Measurements from ENCODE around the gene RAPGEF5.

The RAPGEF5 gene

GRCh38 chr7:22378199-22378980 lies 21.4 kb upstream of the RAPGEF5 start:
- no peak for DNase-seq (ENCODE audit: low read depth)

DNA sequence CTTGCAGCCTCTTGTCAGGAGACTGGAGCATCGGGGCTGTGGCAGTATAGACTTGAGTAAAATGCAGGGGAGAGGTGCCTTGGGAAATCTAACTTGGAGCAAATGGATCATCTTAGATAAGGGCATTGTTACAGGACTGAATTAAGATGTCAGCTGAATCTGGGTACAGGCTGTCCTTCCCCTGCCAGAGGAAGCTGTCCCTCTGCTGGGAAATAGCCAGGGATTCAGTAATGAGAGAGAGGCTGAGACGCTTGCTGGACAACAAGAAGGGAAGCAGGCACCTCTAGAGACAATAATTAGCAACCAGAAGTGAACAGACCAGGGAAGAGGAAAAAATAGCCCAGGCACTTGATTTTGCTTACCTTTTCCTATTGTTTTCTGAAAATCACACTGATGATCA lies 20.7 kb upstream of the RAPGEF5 start:
- no peak for DNase-seq (ENCODE audit: low read depth)

DNA sequence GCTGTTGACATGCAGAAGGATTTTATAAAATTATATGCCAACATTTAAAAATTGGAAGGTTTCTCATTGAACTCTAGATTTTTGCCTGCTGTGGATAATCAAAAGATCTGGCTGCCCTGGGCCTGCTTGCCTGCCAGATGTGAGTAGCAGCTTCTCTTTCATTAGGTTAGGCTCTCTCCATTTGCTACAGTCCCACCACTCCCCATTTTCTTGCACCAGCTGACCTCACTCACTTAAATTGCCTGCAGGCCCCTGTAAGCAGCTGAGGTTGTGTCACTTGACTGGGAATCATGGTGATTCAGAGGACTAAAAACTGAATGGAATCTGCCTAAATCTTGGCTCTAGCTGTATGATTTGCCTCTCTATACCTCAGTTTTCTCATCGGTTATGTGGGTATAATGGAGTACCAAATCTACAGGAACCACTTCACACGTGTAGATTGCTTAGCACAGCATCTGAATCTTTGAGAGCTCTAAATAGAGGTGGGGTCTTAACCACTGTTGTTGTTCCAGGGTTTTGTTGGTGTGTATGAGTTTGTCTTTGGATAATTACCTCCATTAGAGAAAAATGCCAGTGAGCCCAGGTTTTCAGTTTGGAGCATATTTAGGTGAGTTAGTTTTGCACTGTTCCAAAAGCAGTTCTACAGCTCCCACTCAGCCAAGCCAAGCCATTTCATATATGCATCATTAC lies 18.6 kb upstream of the RAPGEF5 start:
- DNase-seq (ENCODE audit: low read depth) = no peak

DNA sequence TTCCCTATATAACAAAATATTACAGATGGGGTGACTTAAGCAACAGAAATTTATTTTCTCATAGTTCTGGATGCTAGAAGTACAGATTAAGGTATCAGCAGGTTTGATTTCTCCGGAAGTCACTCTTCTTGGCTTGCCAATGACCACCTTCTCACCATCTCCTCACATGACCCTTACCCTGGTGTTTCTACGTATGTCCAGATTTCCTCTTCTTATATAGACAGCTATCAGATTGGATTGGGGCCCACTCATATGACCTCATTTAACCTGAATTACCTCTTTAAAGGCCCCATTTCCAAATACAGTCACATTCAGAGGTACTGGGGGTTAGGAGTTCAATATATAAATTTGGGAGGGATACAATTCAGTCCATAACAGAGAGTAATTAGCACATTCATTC lies 17.0 kb upstream of the RAPGEF5 start:
- no peak for DNase-seq (ENCODE audit: low read depth)

DNA sequence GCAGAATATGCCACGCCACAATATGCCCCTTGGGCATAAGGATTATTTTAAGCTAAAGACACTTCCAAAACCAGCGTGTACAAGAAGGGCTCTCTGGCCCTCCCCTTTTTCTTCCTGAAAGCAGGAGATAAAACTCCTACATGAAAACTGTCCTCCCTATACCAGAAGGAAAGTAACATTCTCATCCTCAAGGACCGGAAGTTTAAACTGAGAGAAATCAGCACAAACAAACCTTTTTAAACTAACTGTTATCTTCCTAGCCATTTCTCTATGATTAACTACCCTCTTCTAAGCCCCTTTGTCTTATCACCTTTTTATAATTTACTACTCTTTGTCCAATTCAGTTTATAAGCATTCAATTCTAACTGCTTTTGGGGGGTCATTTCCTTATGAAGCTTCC lies 16.4 kb upstream of the RAPGEF5 start:
- no peak for DNase-seq (ENCODE audit: low read depth)

DNA sequence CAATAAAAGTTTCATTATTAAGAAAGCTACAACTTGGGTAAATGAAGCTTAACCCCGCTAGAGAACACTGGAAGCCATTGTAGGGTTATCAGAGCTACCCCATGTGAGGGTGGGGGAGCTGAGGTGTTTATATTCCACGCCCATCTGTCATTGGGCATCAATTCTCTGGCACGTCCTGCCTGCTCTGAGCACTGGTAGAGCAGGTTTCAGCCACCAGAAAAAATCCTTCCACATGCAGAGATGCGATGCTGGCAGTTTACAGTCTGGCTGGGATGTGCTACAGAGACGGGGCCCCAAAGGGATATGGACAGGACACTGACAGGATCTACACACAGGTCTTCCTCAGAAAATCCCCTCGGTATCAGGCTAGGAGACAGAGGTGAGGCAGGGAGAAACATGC lies 15.9 kb upstream of the RAPGEF5 start:
- no peak for DNase-seq (ENCODE audit: low read depth)

DNA sequence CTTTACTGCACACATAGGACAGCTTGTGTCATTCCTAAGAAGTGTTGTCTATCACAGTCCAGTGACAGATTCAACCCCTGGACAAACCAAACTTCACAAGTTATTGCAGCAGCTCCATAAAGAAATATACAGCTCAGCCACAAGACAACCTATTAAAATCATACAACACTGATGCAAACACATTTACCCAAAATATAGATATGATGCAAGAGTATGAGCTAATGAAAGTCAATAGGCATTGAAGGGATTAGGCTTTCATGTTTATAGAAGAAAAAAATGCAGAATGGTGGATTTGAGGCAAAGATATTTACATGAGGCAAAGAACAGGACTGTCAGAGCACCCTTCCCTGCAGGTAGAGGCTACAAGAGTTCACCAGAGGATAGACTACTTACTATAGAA lies 14.9 kb upstream of the RAPGEF5 start:
- DNase-seq (ENCODE audit: low read depth) = no peak

GRCh38 chr7:22364900-22365299 lies 7.9 kb upstream of the RAPGEF5 start:
- no peak for DNase-seq (ENCODE audit: low read depth)

DNA sequence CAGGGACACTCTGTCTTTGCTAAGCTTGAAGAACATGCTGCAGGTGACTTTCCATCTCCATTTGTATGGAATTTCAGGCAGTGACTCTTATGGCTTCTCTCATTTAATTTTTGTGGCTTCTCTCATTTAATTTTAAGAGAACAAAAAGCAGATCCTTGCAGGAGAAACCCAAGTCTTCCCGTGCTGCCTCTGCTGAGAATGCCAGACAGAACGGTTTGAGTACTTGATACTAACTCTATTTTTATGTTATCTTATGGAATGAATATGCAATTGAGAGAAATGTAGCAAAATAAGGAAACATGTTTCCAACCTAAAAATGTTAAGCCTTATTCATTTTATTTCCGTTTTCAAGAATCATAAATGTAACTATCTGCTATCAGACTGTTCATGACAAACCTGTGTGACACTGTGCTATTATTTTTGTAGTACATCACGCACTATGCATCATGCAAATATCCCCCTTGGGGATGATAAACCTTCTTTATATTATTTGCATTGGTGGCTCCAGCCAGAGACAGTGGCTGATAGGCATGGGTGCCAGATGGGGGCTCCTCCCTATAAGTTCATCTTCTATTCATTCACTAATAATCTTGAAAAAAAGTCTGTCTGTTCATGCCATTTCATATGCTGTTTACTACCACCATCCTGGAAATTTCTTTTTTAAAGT lies 6.9 kb upstream of the RAPGEF5 start:
- no peak for DNase-seq (ENCODE audit: low read depth)

DNA sequence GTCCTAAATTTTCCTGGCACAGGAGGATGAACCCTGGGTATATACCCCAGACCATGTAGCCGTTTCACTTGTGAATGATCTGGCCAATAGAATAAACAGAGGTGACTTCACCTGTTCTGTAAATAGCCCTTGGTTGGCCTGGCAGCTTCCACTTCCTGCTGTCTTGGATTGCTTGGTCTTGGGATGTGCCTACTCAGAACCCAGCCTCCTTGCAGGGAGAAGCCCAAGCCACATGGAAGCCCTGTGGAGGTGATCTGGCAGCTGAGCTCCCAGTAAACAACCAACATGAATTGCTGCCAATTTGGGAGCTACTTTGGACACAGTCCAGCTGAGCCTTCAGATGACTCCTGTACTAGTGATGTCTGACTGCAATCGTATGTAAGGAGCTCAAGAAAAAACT lies 4.8 kb upstream of the RAPGEF5 start:
- DNase-seq (ENCODE audit: low read depth) = no peak

GRCh38 chr7:22361320-22361719 lies 4.4 kb upstream of the RAPGEF5 start:
- DNase-seq (ENCODE audit: low read depth) = no peak

- DNase-seq (ENCODE audit: low read depth) = no peak
Measured at GRCh38 chr7:22358820-22359697, 2.1 kb upstream of the RAPGEF5 start.

- no peak for DNase-seq (ENCODE audit: low read depth)
Measured at GRCh38 chr7:22357311-22358175, 589 bp upstream of the RAPGEF5 start.

GRCh38 chr7:22356010-22356691 lies 803 bp downstream of the RAPGEF5 start:
- DNase-seq (ENCODE audit: low read depth) = no peak

GRCh38 chr7:22355620-22356009 lies 1.3 kb downstream of the RAPGEF5 start:
- DNase-seq (ENCODE audit: low read depth) = no peak

- no peak for DNase-seq (ENCODE audit: low read depth)
Measured at GRCh38 chr7:22354462-22354861, 2.5 kb downstream of the RAPGEF5 start.

GRCh38 chr7:22352887-22353286 lies 4.1 kb downstream of the RAPGEF5 start:
- no peak for DNase-seq (ENCODE audit: low read depth)

GRCh38 chr7:22351878-22352277 lies 5.1 kb downstream of the RAPGEF5 start:
- DNase-seq (ENCODE audit: low read depth) = peak; percentile 38

- no peak for DNase-seq (ENCODE audit: low read depth)
Measured at GRCh38 chr7:22351329-22351692, 5.6 kb downstream of the RAPGEF5 start.

GRCh38 chr7:22350466-22351328 lies 6.3 kb downstream of the RAPGEF5 start:
- peak; percentile 24 for DNase-seq (ENCODE audit: low read depth)

Measured in stromal cell of bone marrow (primary cell).